K562 (cell line): ENCODE measurements around the gene CDT1.

ENCODE experiments used
- CTCF ChIP-seq, 3 experiments: IDR thresholded peaks in 2 of 3; conservative IDR thresholded peaks in 1 of 3; 2 replicates each; pipeline ENCODE4 v1.5.1; 2011 to 2012; ENCODE audit warnings: low read length in 3 of 3, mild to moderate bottlenecking in 3 of 3, control low read depth in 2 of 3, improper control_type of control experiment in 1 of 3, inconsistent platforms in 1 of 3, low read depth in 1 of 3, mixed read lengths in 1 of 3, moderate library complexity in 1 of 3; ENCODE audit not compliant: insufficient read depth in 2 of 3
- HINFP ChIP-seq: fragments of 450-650 bp; conservative IDR thresholded peaks from 2 replicates; pipeline ENCODE4 v1.6.1; 2016; ENCODE audit warnings: missing genetic modification characterization, low read depth, mild to moderate bottlenecking, control low read depth, missing compliant biosample characterization
- MTF1 ChIP-seq: fragments of 250-450 bp; sonication (Bioruptor Pico); IDR thresholded peaks from 2 replicates; pipeline ENCODE4 v1.9.0; 2021; ENCODE audit warnings: moderate library complexity, mild to moderate bottlenecking, inconsistent platforms, borderline replicate concordance
- ZBTB49 ChIP-seq: sonication (generic); formaldehyde crosslinking; IDR thresholded peaks from 2 replicates; pipeline ENCODE4 v1.8.0; 2022; ENCODE audit warnings: missing genetic modification reagents, mild to moderate bottlenecking, borderline replicate concordance
- ZC3H11A ChIP-seq: IDR thresholded peaks from 2 replicates; pipeline ENCODE4 v1.6.1; 2012; ENCODE audit warnings: low read depth, low read length, improper control_type of control experiment
- ZNF398 ChIP-seq: fragments of 250-450 bp; sonication (Bioruptor Pico); IDR thresholded peaks from 2 replicates; pipeline ENCODE4 v1.8.0; 2021; ENCODE audit warnings: moderate library complexity, mild to moderate bottlenecking, inconsistent platforms
- TF ChIP-seq, protein P1 (sequence below): sonication (generic); formaldehyde crosslinking; IDR thresholded peaks from 2 replicates; pipeline ENCODE4 v1.8.1; 2022; ENCODE audit warnings: missing genetic modification reagents

- TF ChIP-seq ZC3H11A (no peak), HINFP (tag) (no peak), MTF1 (CRISPR knock-in tag) (no peak), ZBTB49 (no peak), CTCF (IDR thresholded peaks at IDR 0.05 in 2 of 3, conservative IDR thresholded peaks at IDR 0.05 in 1 of 3; ENCODE audit: insufficient read depth in 2 of 3, low read depth in 1 of 3, low read length in 3 of 3) (0 out of 6 replicates have a peak, but pooled peaks of 1 of the 3 experiments have one; percentile 0), ZNF398 (CRISPR knock-in tag) (no peak)
- TF ChIP-seq, protein P1, sequence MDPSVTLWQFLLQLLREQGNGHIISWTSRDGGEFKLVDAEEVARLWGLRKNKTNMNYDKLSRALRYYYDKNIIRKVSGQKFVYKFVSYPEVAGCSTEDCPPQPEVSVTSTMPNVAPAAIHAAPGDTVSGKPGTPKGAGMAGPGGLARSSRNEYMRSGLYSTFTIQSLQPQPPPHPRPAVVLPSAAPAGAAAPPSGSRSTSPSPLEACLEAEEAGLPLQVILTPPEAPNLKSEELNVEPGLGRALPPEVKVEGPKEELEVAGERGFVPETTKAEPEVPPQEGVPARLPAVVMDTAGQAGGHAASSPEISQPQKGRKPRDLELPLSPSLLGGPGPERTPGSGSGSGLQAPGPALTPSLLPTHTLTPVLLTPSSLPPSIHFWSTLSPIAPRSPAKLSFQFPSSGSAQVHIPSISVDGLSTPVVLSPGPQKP (CRISPR knock-in tag), result no peak
Observed at GRCh38 chr16:88772871-88773811, 30.4 kb upstream of the CDT1 start.
